PFSK-1 (cell line): ENCODE measurements around the gene CDC42EP4.

ENCODE experiments used
- FOXP2 ChIP-seq: optimal IDR thresholded peaks from 2 replicates; pipeline ENCODE3; 2011; ENCODE audit warnings: borderline replicate concordance, control low read depth, inconsistent platforms; ENCODE audit not compliant: insufficient read depth; ENCODE audit errors: extremely low read length, extremely low read depth
- POLR2AphosphoS5 ChIP-seq: IDR thresholded peaks from 2 replicates; pipeline ENCODE4 v1.6.1; 2012; ENCODE audit warnings: low read depth, mild to moderate bottlenecking, control low read depth, low read length, moderate library complexity
- REST ChIP-seq, 2 experiments: IDR thresholded peaks; 2 replicates each; pipeline versions ENCODE4 v1.6.1 to v1.8.0; 2011 to 2012; ENCODE audit warnings: low read depth in 2 of 2, low read length in 2 of 2, control low read depth in 1 of 2, inconsistent platforms in 1 of 2, mild to moderate bottlenecking in 1 of 2, moderate library complexity in 1 of 2; ENCODE audit not compliant: insufficient read depth in 1 of 2
- SIN3A ChIP-seq: IDR thresholded peaks from 2 replicates; pipeline ENCODE4 v1.6.1; 2012; ENCODE audit warnings: mild to moderate bottlenecking, low read length, moderate library complexity, borderline replicate concordance; ENCODE audit not compliant: insufficient read depth
- TAF1 ChIP-seq: IDR thresholded peaks from 2 replicates; pipeline ENCODE4 v1.6.1; 2012; ENCODE audit warnings: low read length, control low read depth, borderline replicate concordance; ENCODE audit not compliant: insufficient read depth

- TF ChIP-seq REST (IDR thresholded peaks at IDR 0.05; ENCODE audit: insufficient read depth in 1 of 2, low read depth in 2 of 2, low read length in 2 of 2) (no peak), POLR2AphosphoS5 (no peak), FOXP2 (no peak), TAF1 (no peak), SIN3A (no peak)
Observed at GRCh38 chr17:73358668-73359067, 46.9 kb upstream of the CDC42EP4 start.
